ENCODE data around the gene CRTC1. TPM values are rescaled to one million over a fixed set of nuclear protein-coding genes. Genes with fewer than 3 reads are reported as not detected.

CRTC1 gene
- total RNA-seq, 1 experiment from 2014 or later, result 19.0 TPM

DNA sequence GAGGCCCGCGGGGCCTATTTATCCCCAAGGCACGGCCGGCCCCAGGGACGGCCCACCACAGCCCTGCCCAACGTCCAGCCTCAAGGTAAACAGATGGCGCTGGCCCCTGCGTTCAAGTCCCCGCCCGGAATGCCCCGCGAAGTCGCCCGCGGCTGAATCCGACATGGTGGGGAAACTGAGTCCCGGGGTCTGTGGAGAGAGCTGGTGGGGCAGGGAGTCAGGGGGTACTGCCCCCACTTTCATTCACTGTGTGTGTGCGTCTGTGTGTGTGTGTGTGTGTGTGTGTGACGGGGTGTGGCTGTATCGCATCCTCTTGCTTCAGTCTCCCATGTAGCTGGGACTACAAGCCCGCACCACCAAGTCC, 107.8 kb downstream of the CRTC1 start:
- Histone ChIP-seq H2BK120ac (ENCODE audit: low read depth, low read length, poor library complexity, severe bottlenecking) (no peak overlapping the region), H4K20me1 (ENCODE audit: control insufficient read depth, insufficient read depth, insufficient read length) (no peaks in the 10 kb centered on the region), H2AK5ac (ENCODE audit: insufficient read length, low read length) (no peak overlapping the region), H2BK20ac (ENCODE audit: low read depth, low read length, poor library complexity, severe bottlenecking) (no peak overlapping the region), H3K79me1 (ENCODE audit: insufficient read depth, low read depth, low read length, poor library complexity, severe bottlenecking) (no peaks in the 10 kb centered on the region), H4K91ac (ENCODE audit: insufficient read length, low read depth, low read length) (no peak overlapping the region), H3K27ac (ENCODE audit: insufficient read length, low read depth, low read length) (no peak overlapping the region), H2AFZ (ENCODE audit: low read length) (no peak overlapping the region), H3K14ac (ENCODE audit: insufficient read depth, low read length) (no peak overlapping the region), H3K4me1 (ENCODE audit: insufficient read depth, low read length) (no peaks in the 10 kb centered on the region), H2BK5ac (ENCODE audit: insufficient read length, low read length) (no peak overlapping the region), H4K5ac (ENCODE audit: insufficient read length, low read depth, low read length) (no peak overlapping the region), H2BK15ac (ENCODE audit: low read depth, low read length) (no peak overlapping the region; the same call in 1 of the 2 replicates), H3K9me3 (ENCODE audit: control insufficient read depth, low read depth, low read length) (no peaks in the 10 kb centered on the region), H3K79me2 (ENCODE audit: insufficient read depth, low read length) (no peaks in the 10 kb centered on the region), H4K8ac (replicated peaks; ENCODE audit: insufficient read length, low read depth, low read length) (no peak overlapping the region), H2BK12ac (ENCODE audit: insufficient read length, low read depth, low read length) (no peak overlapping the region), H3K23ac (ENCODE audit: insufficient read length, low read depth, low read length) (no peak overlapping the region), H3K23me2 (ENCODE audit: insufficient read length, low read depth, low read length, poor library complexity, severe bottlenecking) (peaks cover 13% of the 10 kb centered on the region), H3K4ac (ENCODE audit: low read depth, low read length) (no peak overlapping the region), H3K56ac (ENCODE audit: insufficient read length, low read depth, low read length) (no peak overlapping the region), H3T11ph (ENCODE audit: low read length) (no peak overlapping the region), H3K27me3 (ENCODE audit: insufficient read depth, low read length) (peaks cover 78% of the 10 kb centered on the region), H3K4me2 (ENCODE audit: insufficient read depth, insufficient read length, low read length) (peak overlapping the region; percentile 80), H3K18ac (ENCODE audit: insufficient read length, low read depth, low read length) (no peak overlapping the region), H3K9ac (ENCODE audit: extremely low read depth, insufficient read length, low read length) (no peak overlapping the region)
- Mint-ChIP-seq H3K4me1 (peaks cover 11 to 30% of the 10 kb centered on the region in 2 experiments), H3K27ac (no peak overlapping the region), H3K27me3 (ENCODE audit: low read depth) (peaks cover 91% of the 10 kb centered on the region), H3K36me3 (ENCODE audit: insufficient read depth in 1 of 3, low read depth in 3 of 3) (no peaks in the 10 kb centered on the region; a peak in 2 of 7 replicates), H3K9me3 (peaks cover 0 to 14% of the 10 kb centered on the region in 2 experiments; a peak in 3 of 5 replicates), H3K4me3 (peak overlapping the region in 1 of 2 experiments; percentile 70; a peak in 2 of 5 replicates)
- WGBS (ENCODE audit: extremely low coverage, insufficient read length, low lambda C conversion rate), result no CpG with 5 or more reads among the region's 21 CpGs
- no peak for DNase-seq
- TF ChIP-seq, protein P1, sequence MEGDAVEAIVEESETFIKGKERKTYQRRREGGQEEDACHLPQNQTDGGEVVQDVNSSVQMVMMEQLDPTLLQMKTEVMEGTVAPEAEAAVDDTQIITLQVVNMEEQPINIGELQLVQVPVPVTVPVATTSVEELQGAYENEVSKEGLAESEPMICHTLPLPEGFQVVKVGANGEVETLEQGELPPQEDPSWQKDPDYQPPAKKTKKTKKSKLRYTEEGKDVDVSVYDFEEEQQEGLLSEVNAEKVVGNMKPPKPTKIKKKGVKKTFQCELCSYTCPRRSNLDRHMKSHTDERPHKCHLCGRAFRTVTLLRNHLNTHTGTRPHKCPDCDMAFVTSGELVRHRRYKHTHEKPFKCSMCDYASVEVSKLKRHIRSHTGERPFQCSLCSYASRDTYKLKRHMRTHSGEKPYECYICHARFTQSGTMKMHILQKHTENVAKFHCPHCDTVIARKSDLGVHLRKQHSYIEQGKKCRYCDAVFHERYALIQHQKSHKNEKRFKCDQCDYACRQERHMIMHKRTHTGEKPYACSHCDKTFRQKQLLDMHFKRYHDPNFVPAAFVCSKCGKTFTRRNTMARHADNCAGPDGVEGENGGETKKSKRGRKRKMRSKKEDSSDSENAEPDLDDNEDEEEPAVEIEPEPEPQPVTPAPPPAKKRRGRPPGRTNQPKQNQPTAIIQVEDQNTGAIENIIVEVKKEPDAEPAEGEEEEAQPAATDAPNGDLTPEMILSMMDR (conservative IDR thresholded peaks at IDR 0.05), result no peak

Data from H9 (cell line).